SW 1271 (cell line): ENCODE measurements around the gene TTLL10.

Source experiments
- DNase-seq, 2 experiments: peaks; one replicate each; lab custom pipeline; 2025; lab: John Stamatoyannopoulos, UW

Gene TTLL10

GRCh38 chr1:1222575-1223225, 49.0 kb downstream of the TTLL10 start:
- DNase-seq: no peak

- DNase-seq: no peak
Observed at GRCh38 chr1:1223321-1223720, 49.6 kb downstream of the TTLL10 start.

GRCh38 chr1:1223891-1224290, 50.2 kb downstream of the TTLL10 start:
- no peak for DNase-seq

- no peak for DNase-seq
Observed at GRCh38 chr1:1225238-1225845, 51.7 kb downstream of the TTLL10 start.

- DNase-seq: no peak
Observed at GRCh38 chr1:1225913-1226312, 52.2 kb downstream of the TTLL10 start.

- no peak for DNase-seq
Observed at GRCh38 chr1:1226566-1227362, 53.1 kb downstream of the TTLL10 start.

- no peak for DNase-seq
Observed at GRCh38 chr1:1227386-1227785, 53.7 kb downstream of the TTLL10 start.

GRCh38 chr1:1228187-1228586, 54.5 kb downstream of the TTLL10 start:
- no peak for DNase-seq

- DNase-seq: no peak
Observed at GRCh38 chr1:1228596-1229321, 55.1 kb downstream of the TTLL10 start.

GRCh38 chr1:1229770-1230169, 56.1 kb downstream of the TTLL10 start:
- no peak for DNase-seq

GRCh38 chr1:1230656-1231399, 57.1 kb downstream of the TTLL10 start:
- DNase-seq: peak in 1 of 2 experiments; percentile 11

GRCh38 chr1:1231400-1232207, 57.9 kb downstream of the TTLL10 start, which contains the start of gene SDF4:
TSS of gene SDF4 (minus strand) at chr1:1232001. CDS start at chr1:1228772, 3,229 bp downstream.
- peak; percentile 64 to 80 for DNase-seq

- DNase-seq: no peak
Observed at GRCh38 chr1:1232208-1232795, 58.6 kb downstream of the TTLL10 start, which contains the start of gene B3GALT6. TSS of gene B3GALT6 (plus strand) at chr1:1232237. CDS start at chr1:1232279, 42 bp downstream.

- DNase-seq: no peak
Observed at GRCh38 chr1:1232796-1233566, 59.3 kb downstream of the TTLL10 start.

GRCh38 chr1:1233567-1233892, 59.9 kb downstream of the TTLL10 start:
- no peak for DNase-seq

GRCh38 chr1:1234180-1234808, 60.6 kb downstream of the TTLL10 start:
- no peak for DNase-seq

- DNase-seq: no peak
Observed at GRCh38 chr1:1235016-1235744, 61.5 kb downstream of the TTLL10 start.

GRCh38 chr1:1236176-1236763, 62.6 kb downstream of the TTLL10 start:
- DNase-seq: no peak
